ENCODE results near the gene TMEM273.

Gene TMEM273

DNA sequence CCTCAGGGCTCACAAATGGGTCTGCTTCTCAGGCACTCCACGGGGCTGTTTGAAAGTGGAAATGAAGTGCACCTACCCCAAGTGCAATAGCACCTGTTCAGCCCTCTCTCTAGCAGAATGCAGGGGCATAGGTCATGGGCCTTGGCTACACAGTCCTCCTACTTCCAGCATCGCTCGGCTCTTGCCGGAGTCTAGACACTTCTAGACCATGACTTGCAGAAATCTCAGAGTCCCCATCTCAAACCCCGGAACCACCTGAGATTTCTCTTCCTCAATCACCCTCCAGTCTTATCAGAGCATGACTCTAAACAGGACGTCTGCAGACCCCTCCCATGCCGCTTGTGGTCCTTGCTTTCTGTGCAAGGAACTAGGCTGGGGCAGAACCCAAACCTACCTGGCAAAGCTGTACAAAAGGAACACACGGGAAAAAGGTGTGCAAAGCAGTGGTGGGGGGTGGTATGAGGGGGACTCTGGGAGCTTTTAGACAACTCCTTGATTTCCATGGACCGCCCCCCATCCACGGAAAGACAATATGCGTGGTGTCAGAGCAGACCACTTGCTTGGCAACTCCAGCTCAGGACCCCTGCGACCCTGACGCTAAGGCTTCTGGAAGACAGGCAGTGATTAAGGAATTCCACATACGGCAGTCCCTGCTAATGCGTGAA lies 13.8 kb downstream of the TMEM273 start:
- ATAC-seq = no peak

DNA sequence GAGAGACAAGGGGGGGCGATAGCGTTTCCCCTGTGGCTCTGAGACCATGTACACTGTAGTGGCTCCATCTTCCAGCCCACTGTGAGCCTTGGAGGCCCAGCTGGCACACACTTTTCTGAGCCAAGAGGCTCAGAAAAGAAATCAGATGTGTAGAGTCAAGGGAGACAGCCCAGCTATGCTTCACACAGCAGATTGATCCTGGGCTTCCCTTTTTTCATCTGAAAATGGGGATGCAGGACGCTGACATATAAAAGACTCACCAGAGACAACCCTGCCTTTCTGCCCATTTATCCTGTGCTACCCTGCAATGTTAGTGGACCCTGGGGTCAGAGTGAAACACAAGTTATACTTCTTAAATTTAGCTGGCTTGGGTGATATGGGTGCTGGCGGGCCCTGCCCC lies 14.3 kb downstream of the TMEM273 start:
- ATAC-seq = no peak
- TF ChIP-seq, protein P1, sequence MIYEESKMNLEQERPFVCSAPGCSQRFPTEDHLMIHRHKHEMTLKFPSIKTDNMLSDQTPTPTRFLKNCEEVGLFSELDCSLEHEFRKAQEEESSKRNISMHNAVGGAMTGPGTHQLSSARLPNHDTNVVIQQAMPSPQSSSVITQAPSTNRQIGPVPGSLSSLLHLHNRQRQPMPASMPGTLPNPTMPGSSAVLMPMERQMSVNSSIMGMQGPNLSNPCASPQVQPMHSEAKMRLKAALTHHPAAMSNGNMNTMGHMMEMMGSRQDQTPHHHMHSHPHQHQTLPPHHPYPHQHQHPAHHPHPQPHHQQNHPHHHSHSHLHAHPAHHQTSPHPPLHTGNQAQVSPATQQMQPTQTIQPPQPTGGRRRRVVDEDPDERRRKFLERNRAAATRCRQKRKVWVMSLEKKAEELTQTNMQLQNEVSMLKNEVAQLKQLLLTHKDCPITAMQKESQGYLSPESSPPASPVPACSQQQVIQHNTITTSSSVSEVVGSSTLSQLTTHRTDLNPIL (CRISPR knock-in tag; IDR thresholded peaks at IDR 0.05; ENCODE audit: low read depth) = no peak
- TF ChIP-seq, protein P2, sequence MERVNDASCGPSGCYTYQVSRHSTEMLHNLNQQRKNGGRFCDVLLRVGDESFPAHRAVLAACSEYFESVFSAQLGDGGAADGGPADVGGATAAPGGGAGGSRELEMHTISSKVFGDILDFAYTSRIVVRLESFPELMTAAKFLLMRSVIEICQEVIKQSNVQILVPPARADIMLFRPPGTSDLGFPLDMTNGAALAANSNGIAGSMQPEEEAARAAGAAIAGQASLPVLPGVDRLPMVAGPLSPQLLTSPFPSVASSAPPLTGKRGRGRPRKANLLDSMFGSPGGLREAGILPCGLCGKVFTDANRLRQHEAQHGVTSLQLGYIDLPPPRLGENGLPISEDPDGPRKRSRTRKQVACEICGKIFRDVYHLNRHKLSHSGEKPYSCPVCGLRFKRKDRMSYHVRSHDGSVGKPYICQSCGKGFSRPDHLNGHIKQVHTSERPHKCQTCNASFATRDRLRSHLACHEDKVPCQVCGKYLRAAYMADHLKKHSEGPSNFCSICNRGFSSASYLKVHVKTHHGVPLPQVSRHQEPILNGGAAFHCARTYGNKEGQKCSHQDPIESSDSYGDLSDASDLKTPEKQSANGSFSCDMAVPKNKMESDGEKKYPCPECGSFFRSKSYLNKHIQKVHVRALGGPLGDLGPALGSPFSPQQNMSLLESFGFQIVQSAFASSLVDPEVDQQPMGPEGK (CRISPR knock-in tag; IDR thresholded peaks at IDR 0.05; ENCODE audit: borderline replicate concordance) = no peak
- TF ChIP-seq GLIS3 (CRISPR knock-in tag; IDR thresholded peaks at IDR 0.05) = no peak
- TF ChIP-seq SNAI2 (CRISPR knock-in tag; IDR thresholded peaks at IDR 0.05) = no peak
- TF ChIP-seq ZNF8 (CRISPR knock-in tag; IDR thresholded peaks at IDR 0.05) = no peak
- no peak for TF ChIP-seq TSHZ2 (CRISPR knock-in tag; IDR thresholded peaks at IDR 0.05)
- no peak for TF ChIP-seq ZC3H10 (CRISPR knock-in tag; IDR thresholded peaks at IDR 0.05)
- TF ChIP-seq ZFP30 (CRISPR knock-in tag; IDR thresholded peaks at IDR 0.05) = no peak
- TF ChIP-seq, protein P3, sequence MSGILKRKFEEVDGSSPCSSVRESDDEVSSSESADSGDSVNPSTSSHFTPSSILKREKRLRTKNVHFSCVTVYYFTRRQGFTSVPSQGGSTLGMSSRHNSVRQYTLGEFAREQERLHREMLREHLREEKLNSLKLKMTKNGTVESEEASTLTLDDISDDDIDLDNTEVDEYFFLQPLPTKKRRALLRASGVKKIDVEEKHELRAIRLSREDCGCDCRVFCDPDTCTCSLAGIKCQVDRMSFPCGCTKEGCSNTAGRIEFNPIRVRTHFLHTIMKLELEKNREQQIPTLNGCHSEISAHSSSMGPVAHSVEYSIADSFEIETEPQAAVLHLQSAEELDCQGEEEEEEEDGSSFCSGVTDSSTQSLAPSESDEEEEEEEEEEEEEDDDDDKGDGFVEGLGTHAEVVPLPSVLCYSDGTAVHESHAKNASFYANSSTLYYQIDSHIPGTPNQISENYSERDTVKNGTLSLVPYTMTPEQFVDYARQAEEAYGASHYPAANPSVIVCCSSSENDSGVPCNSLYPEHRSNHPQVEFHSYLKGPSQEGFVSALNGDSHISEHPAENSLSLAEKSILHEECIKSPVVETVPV (CRISPR knock-in tag; IDR thresholded peaks at IDR 0.05) = no peak
- no peak for TF ChIP-seq TOX (CRISPR knock-in tag; IDR thresholded peaks at IDR 0.05; ENCODE audit: borderline replicate concordance)

More for the DNA sequence above, 13.8 kb downstream of the TMEM273 start:
- TF ChIP-seq RARB (CRISPR knock-in tag; IDR thresholded peaks at IDR 0.05) = no peak
- TF ChIP-seq TSHZ2 (CRISPR knock-in tag; IDR thresholded peaks at IDR 0.05) = no peak
- no peak for TF ChIP-seq ZNF565 (CRISPR knock-in tag; conservative IDR thresholded peaks at IDR 0.05; ENCODE audit: low read depth)
- TF ChIP-seq ZNF70 (CRISPR knock-in tag; IDR thresholded peaks at IDR 0.05) = no peak
- no peak for TF ChIP-seq ZNF8 (CRISPR knock-in tag; IDR thresholded peaks at IDR 0.05)
- TF ChIP-seq GLIS3 (CRISPR knock-in tag; IDR thresholded peaks at IDR 0.05) = no peak
- TF ChIP-seq OSR1 (CRISPR knock-in tag; IDR thresholded peaks at IDR 0.05) = no peak
- no peak for TF ChIP-seq ZFP30 (CRISPR knock-in tag; IDR thresholded peaks at IDR 0.05)
- TF ChIP-seq PPARA (CRISPR knock-in tag; IDR thresholded peaks at IDR 0.05; ENCODE audit: borderline replicate concordance) = no peak
- no peak for TF ChIP-seq ARNTL (CRISPR knock-in tag; IDR thresholded peaks at IDR 0.05; ENCODE audit: borderline replicate concordance, low read depth)
- no peak for TF ChIP-seq ZC3H10 (CRISPR knock-in tag; IDR thresholded peaks at IDR 0.05)
- no peak for TF ChIP-seq ISL1 (CRISPR knock-in tag; IDR thresholded peaks at IDR 0.05)
- TF ChIP-seq, protein P1 (CRISPR knock-in tag; IDR thresholded peaks at IDR 0.05; ENCODE audit: low read depth) = no peak
- no peak for TF ChIP-seq TOX (CRISPR knock-in tag; IDR thresholded peaks at IDR 0.05; ENCODE audit: borderline replicate concordance)
- TF ChIP-seq, protein P3 (CRISPR knock-in tag; IDR thresholded peaks at IDR 0.05) = no peak
- no peak for TF ChIP-seq ZFP3 (CRISPR knock-in tag; IDR thresholded peaks at IDR 0.05)
- TF ChIP-seq, protein P2 (CRISPR knock-in tag; IDR thresholded peaks at IDR 0.05; ENCODE audit: borderline replicate concordance) = no peak

Data from SK-N-SH treated with all-trans-retinoic acid at 6 μM for 48 hours (cell line).